ENCODE data around the gene LETMD1.
A peak's percentile ranks its signal among the peaks of the same experiment; 100 is the strongest.

The LETMD1 gene

DNA sequence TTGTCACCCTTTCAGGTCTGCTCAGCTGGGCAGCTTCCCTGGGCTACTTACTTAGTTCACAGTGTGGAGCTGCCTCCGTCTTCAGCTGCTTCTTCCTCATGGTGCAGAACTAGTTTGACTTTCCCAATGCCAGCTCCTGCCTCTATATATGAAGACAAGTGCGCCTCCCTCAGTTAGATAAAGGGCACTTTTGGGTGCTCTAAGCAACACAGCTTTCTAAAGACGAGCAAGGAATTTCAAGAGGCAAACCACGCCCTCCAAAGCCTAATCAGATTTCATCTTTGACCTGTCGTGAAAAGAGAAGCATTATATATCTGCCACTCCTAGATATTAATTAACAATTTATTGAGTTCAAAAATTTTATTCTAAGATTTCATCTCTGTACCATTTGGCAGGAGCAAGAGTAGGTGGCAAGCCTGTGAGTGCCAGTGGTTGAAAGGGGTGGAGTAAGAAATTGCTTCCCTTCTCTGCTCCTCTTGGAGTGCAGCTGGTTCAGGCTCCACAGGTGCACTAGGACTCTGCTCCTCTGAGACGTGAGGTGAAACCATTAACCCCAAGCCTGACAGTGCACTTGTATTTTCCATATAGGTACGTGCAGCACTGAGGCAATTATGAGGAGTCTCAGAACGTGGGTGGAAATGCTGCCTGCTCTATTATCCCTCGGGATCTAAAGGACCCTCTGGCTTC lies 19.9 kb upstream of the LETMD1 start (continued):
- TF ChIP-seq, protein P1, sequence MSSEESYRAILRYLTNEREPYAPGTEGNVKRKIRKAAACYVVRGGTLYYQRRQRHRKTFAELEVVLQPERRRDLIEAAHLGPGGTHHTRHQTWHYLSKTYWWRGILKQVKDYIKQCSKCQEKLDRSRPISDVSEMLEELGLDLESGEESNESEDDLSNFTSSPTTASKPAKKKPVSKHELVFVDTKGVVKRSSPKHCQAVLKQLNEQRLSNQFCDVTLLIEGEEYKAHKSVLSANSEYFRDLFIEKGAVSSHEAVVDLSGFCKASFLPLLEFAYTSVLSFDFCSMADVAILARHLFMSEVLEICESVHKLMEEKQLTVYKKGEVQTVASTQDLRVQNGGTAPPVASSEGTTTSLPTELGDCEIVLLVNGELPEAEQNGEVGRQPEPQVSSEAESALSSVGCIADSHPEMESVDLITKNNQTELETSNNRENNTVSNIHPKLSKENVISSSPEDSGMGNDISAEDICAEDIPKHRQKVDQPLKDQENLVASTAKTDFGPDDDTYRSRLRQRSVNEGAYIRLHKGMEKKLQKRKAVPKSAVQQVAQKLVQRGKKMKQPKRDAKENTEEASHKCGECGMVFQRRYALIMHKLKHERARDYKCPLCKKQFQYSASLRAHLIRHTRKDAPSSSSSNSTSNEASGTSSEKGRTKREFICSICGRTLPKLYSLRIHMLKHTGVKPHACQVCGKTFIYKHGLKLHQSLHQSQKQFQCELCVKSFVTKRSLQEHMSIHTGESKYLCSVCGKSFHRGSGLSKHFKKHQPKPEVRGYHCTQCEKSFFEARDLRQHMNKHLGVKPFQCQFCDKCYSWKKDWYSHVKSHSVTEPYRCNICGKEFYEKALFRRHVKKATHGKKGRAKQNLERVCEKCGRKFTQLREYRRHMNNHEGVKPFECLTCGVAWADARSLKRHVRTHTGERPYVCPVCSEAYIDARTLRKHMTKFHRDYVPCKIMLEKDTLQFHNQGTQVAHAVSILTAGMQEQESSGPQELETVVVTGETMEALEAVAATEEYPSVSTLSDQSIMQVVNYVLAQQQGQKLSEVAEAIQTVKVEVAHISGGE (tag by site-specific recombination; conservative IDR thresholded peaks at IDR 0.05; ENCODE audit: low read depth) = no peak
- TF ChIP-seq YY2 (tag by site-specific recombination; IDR thresholded peaks at IDR 0.05) (no peak), ZNF223 (tag by site-specific recombination; IDR thresholded peaks at IDR 0.05) (no peak), HOXC10 (CRISPR knock-in tag; IDR thresholded peaks at IDR 0.05) (no peak), ZNF585B (tag by site-specific recombination; IDR thresholded peaks at IDR 0.05) (no peak), ZNF433 (tag by site-specific recombination; IDR thresholded peaks at IDR 0.05; ENCODE audit: low read depth) (no peak), ZNF221 (tag by site-specific recombination; IDR thresholded peaks at IDR 0.05; ENCODE audit: borderline replicate concordance) (no peak), ZNF664 (tag by site-specific recombination; IDR thresholded peaks at IDR 0.05) (no peak), HOXA7 (CRISPR knock-in tag; IDR thresholded peaks at IDR 0.05; ENCODE audit: borderline replicate concordance) (no peak), FEZF1 (tag by site-specific recombination; IDR thresholded peaks at IDR 0.05) (no peak), ZNF707 (tag by site-specific recombination; IDR thresholded peaks at IDR 0.05) (no peak), ZNF169 (tag by site-specific recombination; IDR thresholded peaks at IDR 0.05) (no peak), ZNF561 (tag by site-specific recombination; IDR thresholded peaks at IDR 0.05; ENCODE audit: borderline replicate concordance) (peak; percentile 18; the same call in 1 of the 2 replicates), TCF7L2 (IDR thresholded peaks at IDR 0.05; ENCODE audit: borderline replicate concordance, low read depth, low read length) (no peak), PRDM1 (tag by site-specific recombination; IDR thresholded peaks at IDR 0.05) (0 out of 2 replicates have a peak, but pooled peaks have one; percentile 3), RBAK (tag by site-specific recombination; IDR thresholded peaks at IDR 0.05) (no peak), GFI1B (tag by site-specific recombination; IDR thresholded peaks at IDR 0.05) (no peak), ZNF701 (tag by site-specific recombination; IDR thresholded peaks at IDR 0.05) (no peak)
- TF ChIP-seq, protein P2, sequence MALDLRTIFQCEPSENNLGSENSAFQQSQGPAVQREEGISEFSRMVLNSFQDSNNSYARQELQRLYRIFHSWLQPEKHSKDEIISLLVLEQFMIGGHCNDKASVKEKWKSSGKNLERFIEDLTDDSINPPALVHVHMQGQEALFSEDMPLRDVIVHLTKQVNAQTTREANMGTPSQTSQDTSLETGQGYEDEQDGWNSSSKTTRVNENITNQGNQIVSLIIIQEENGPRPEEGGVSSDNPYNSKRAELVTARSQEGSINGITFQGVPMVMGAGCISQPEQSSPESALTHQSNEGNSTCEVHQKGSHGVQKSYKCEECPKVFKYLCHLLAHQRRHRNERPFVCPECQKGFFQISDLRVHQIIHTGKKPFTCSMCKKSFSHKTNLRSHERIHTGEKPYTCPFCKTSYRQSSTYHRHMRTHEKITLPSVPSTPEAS (tag by site-specific recombination; IDR thresholded peaks at IDR 0.05) = no peak
- TF ChIP-seq, protein P3, sequence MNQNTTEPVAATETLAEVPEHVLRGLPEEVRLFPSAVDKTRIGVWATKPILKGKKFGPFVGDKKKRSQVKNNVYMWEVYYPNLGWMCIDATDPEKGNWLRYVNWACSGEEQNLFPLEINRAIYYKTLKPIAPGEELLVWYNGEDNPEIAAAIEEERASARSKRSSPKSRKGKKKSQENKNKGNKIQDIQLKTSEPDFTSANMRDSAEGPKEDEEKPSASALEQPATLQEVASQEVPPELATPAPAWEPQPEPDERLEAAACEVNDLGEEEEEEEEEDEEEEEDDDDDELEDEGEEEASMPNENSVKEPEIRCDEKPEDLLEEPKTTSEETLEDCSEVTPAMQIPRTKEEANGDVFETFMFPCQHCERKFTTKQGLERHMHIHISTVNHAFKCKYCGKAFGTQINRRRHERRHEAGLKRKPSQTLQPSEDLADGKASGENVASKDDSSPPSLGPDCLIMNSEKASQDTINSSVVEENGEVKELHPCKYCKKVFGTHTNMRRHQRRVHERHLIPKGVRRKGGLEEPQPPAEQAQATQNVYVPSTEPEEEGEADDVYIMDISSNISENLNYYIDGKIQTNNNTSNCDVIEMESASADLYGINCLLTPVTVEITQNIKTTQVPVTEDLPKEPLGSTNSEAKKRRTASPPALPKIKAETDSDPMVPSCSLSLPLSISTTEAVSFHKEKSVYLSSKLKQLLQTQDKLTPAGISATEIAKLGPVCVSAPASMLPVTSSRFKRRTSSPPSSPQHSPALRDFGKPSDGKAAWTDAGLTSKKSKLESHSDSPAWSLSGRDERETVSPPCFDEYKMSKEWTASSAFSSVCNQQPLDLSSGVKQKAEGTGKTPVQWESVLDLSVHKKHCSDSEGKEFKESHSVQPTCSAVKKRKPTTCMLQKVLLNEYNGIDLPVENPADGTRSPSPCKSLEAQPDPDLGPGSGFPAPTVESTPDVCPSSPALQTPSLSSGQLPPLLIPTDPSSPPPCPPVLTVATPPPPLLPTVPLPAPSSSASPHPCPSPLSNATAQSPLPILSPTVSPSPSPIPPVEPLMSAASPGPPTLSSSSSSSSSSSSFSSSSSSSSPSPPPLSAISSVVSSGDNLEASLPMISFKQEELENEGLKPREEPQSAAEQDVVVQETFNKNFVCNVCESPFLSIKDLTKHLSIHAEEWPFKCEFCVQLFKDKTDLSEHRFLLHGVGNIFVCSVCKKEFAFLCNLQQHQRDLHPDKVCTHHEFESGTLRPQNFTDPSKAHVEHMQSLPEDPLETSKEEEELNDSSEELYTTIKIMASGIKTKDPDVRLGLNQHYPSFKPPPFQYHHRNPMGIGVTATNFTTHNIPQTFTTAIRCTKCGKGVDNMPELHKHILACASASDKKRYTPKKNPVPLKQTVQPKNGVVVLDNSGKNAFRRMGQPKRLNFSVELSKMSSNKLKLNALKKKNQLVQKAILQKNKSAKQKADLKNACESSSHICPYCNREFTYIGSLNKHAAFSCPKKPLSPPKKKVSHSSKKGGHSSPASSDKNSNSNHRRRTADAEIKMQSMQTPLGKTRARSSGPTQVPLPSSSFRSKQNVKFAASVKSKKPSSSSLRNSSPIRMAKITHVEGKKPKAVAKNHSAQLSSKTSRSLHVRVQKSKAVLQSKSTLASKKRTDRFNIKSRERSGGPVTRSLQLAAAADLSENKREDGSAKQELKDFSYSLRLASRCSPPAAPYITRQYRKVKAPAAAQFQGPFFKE (tag by site-specific recombination; IDR thresholded peaks at IDR 0.05; ENCODE audit: borderline replicate concordance) = no peak
- TF ChIP-seq, protein P4, sequence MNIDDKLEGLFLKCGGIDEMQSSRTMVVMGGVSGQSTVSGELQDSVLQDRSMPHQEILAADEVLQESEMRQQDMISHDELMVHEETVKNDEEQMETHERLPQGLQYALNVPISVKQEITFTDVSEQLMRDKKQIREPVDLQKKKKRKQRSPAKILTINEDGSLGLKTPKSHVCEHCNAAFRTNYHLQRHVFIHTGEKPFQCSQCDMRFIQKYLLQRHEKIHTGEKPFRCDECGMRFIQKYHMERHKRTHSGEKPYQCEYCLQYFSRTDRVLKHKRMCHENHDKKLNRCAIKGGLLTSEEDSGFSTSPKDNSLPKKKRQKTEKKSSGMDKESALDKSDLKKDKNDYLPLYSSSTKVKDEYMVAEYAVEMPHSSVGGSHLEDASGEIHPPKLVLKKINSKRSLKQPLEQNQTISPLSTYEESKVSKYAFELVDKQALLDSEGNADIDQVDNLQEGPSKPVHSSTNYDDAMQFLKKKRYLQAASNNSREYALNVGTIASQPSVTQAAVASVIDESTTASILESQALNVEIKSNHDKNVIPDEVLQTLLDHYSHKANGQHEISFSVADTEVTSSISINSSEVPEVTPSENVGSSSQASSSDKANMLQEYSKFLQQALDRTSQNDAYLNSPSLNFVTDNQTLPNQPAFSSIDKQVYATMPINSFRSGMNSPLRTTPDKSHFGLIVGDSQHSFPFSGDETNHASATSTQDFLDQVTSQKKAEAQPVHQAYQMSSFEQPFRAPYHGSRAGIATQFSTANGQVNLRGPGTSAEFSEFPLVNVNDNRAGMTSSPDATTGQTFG (tag by site-specific recombination; IDR thresholded peaks at IDR 0.05; ENCODE audit: borderline replicate concordance) = no peak
- TF ChIP-seq, protein P5, sequence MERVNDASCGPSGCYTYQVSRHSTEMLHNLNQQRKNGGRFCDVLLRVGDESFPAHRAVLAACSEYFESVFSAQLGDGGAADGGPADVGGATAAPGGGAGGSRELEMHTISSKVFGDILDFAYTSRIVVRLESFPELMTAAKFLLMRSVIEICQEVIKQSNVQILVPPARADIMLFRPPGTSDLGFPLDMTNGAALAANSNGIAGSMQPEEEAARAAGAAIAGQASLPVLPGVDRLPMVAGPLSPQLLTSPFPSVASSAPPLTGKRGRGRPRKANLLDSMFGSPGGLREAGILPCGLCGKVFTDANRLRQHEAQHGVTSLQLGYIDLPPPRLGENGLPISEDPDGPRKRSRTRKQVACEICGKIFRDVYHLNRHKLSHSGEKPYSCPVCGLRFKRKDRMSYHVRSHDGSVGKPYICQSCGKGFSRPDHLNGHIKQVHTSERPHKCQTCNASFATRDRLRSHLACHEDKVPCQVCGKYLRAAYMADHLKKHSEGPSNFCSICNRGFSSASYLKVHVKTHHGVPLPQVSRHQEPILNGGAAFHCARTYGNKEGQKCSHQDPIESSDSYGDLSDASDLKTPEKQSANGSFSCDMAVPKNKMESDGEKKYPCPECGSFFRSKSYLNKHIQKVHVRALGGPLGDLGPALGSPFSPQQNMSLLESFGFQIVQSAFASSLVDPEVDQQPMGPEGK (tag by site-specific recombination; IDR thresholded peaks at IDR 0.05) = no peak
- TF ChIP-seq, protein P6, sequence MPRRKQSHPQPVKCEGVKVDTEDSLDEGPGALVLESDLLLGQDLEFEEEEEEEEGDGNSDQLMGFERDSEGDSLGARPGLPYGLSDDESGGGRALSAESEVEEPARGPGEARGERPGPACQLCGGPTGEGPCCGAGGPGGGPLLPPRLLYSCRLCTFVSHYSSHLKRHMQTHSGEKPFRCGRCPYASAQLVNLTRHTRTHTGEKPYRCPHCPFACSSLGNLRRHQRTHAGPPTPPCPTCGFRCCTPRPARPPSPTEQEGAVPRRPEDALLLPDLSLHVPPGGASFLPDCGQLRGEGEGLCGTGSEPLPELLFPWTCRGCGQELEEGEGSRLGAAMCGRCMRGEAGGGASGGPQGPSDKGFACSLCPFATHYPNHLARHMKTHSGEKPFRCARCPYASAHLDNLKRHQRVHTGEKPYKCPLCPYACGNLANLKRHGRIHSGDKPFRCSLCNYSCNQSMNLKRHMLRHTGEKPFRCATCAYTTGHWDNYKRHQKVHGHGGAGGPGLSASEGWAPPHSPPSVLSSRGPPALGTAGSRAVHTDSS (tag by site-specific recombination; IDR thresholded peaks at IDR 0.05) = peak; percentile 50; the same call in 1 of the 2 replicates

Data from HEK293 (cell line).